CD4-positive, alpha-beta T cell treated with Interleukin-17A for 1 hour (primary cell): ENCODE measurements around the gene MRNIP.
"Not testable (repeated sequence)": the region's sequence is repeated elsewhere in the genome, so short reads cannot be mapped to it uniquely, and the experiment has no call there.

Experiments
- DNase-seq: peaks from one replicate; pipeline ENCODE4 v3.0.0-alpha.2; 2020

Gene MRNIP

GRCh38 chr5:179887802-179888201 is 29.2 kb upstream of the MRNIP start:
- no peak for DNase-seq

DNA sequence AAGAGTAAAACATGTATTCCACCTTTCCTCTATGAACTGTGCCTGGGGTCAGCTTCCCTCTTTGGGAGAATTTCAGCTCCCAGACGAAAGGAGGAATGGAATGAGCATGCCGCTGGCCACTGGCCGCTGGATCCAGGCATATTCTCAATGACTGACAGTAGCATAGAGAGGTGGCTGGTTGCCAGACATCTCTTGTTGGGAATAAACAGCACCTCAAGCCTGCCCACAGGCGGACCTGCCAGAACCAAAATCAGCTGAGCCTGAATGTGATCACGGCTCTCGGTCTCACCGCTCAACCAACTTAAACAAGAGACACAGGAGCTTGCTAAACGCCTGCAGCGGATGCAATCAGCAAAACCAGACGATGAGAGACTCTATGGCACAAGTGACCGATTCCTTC is 28.5 kb upstream of the MRNIP start:
- no peak for DNase-seq

GRCh38 chr5:179886190-179886911 is 27.7 kb upstream of the MRNIP start:
- DNase-seq, result no peak

DNA sequence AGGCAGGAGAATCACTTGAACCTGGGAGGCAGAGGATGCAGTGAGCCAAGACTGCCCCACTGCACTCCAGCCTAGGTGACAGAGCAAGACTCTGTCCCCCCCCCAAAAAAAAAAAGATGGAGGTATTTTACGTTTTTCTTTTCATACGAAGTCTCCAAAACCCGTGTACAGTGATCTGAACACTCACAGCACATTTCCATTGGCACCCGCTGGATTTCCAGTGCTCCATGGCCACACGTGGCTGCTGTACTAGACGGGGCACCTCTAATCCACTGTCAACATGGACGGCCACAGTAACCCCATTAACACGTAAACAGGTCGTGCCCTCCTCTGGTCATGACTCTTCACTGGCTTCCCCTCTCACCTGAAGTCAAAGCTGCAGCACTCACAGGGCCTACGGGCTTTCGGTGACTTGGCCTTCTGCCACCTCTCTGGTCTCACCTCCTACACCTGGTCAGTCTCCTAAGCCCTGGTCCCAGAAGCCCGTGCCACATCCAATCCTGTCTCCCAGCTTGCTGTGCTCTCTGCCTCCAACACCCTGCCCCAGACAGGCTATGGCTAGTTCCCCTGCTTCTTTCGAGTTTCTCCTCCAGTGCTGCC is 27.0 kb upstream of the MRNIP start:
- no peak for DNase-seq

- DNase-seq, result no peak
Measured at GRCh38 chr5:179883163-179883562, 24.5 kb upstream of the MRNIP start.

DNA sequence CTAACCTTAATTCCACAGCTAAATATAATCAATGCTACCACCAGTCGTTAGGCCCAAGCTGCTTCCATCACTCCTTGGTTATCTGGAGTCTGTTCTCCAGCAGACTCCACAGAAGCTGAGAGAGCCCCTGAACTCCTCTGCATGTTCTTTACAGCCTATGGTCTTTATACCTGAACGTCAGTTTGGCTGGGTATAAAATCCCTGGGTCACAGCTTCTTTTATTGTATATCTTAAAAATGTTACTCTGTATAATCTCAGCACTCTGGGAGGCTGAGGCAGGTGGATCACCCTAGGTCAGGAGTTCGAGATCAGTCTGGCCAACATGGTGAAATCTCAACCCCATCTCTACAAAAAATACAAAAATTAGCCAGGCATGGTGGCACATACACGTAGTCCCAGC is 23.7 kb upstream of the MRNIP start:
- DNase-seq, result no peak

DNA sequence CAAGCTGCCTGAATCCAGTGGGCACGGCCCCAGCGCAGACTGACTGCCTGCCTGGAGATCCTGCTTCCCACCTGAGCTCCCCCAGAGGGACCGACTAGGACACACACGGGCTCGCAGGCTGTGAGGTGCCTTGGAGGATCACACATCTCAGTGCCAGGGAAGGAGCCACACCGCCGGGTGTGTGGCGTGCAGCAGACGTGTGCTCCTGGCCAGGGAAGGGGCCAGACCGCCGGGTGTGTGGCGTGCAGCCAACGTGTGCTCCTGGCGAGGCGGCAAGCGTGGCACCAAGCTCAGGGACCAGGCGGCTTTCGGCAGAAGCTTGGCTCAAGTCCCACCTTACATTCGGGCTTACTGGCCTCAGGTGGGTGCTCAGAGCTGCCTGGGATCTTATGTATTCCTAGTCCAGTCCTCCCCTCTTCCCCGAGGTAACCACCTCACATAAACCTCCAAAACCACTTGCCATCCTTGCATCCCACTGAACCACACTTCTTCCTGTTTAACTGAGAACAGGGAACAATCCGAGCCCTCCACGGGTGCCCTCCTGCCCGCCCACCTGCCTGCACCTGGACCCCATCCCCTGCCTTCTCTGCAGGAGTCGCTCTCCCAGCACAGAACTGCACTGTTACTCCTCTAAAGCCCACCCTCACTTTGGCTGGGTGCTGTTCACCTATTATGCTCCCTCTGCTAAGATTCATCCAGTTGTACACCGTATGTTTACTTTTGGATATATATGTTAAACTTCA is 22.4 kb upstream of the MRNIP start:
- no peak for DNase-seq

DNA sequence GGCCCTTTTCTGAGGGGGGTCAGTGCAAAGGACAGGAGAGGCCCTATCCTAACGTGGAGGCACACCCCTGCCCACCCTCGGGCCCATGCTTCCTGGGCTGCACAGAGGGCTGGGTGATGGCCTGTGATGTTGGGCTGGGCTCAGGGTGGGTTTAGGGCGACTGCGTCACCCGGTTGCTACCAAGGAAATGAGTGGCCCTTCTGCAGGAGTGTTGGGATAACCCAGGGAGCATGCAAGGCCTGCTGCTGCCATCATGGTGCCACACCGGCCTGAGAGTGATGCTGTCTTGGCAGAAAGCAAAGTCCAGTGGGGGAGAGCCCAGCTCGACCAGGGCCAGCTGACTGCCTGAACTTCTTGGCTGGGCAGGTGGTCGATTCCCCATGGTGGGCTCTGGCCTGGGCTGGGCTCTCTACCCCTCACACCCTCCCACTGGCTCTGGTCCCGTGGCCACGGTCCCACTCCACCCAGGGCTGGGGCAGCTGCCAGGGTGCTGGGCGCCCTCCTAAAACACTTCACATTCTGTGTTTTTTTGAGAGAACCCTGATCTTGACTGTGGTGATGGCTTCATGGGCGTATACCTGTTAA is 21.5 kb upstream of the MRNIP start:
- DNase-seq, result no peak

- no peak for DNase-seq
Measured at GRCh38 chr5:179879690-179880010, 21.0 kb upstream of the MRNIP start.

GRCh38 chr5:179879003-179879689 is 20.5 kb upstream of the MRNIP start:
- no peak for DNase-seq

- DNase-seq, result no peak
Measured at GRCh38 chr5:179878222-179879002, 19.8 kb upstream of the MRNIP start.

DNA sequence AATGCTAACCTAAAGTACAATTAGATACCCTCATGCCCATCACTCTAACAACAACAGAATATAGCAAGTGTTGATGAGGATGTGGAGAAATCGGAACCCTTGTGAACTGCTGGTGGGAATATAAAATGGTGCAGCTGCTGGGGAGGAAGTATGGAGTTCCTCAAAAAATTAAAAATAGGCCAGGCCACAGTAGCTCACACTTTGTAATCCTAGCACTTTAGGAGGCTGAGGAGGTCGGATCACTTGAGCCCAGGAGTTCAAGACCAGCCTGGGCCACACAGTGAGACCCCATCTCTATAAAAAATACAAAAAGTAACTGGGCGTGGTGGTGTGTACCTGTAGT is 18.0 kb upstream of the MRNIP start:
- DNase-seq, result no peak

DNA sequence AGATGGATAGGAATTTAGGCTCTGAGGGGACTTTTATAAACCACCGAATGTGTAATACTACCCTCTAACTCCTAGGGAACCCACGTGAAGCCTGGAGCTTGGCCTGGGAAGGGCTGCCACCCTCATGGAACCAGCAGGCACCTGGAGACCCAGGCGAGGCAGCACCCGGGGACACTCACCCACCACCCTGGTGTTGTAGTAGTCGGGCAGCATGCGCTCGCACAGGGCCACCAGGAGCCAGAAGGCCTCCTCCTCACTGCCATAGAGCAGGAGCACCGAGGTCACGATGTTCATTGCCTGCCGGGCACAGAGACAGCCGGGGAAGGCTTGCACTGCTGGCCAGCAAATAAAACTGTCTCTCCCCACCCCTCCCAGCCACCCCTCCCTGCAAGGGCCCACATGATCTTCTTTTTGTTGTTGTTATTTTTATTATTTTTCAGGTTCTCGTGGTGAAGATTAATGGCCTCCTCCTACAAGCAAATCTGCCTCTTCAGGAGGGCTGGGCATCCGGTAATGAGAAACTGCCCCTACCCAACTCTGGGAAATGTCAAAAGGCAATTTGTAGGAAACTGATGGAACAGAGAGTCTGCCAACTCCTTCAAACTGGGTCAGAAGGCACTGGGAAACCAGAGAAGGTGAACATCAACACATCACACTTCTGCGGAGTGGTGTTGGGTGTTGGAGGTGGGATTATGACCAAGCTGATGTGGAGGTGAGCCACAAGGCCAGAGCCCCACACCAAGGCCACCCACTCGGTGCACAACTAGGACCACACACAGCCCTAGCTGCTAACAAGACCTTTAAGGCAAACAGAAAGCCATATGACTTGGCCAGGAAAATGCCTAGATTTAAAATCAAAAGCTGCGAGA is 17.4 kb upstream of the MRNIP start:
- DNase-seq, result no peak

GRCh38 chr5:179874536-179875292 is 16.1 kb upstream of the MRNIP start:
- DNase-seq, result no peak

DNA sequence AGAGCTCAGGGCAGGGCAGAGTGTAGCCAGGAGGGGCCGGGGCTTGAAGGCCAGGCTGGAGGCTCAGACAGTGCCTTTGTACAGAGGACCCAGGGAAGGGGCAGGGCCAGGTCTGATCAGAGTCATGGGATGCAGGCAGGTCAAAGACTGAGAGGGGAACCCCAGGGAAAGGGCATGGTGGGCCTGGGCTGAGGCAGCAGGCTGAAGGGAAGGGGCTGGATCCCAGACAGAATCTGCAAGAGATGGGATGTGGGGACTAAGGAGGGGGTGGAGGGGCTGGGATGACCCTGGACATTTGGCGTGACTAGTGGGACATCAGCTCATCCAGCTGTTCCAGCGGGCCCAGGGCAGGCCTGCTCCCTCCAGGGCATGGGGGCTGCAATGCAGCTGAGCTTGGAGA is 15.5 kb upstream of the MRNIP start:
- DNase-seq, result no peak

GRCh38 chr5:179873588-179874110 is 15.0 kb upstream of the MRNIP start:
- no peak for DNase-seq

DNA sequence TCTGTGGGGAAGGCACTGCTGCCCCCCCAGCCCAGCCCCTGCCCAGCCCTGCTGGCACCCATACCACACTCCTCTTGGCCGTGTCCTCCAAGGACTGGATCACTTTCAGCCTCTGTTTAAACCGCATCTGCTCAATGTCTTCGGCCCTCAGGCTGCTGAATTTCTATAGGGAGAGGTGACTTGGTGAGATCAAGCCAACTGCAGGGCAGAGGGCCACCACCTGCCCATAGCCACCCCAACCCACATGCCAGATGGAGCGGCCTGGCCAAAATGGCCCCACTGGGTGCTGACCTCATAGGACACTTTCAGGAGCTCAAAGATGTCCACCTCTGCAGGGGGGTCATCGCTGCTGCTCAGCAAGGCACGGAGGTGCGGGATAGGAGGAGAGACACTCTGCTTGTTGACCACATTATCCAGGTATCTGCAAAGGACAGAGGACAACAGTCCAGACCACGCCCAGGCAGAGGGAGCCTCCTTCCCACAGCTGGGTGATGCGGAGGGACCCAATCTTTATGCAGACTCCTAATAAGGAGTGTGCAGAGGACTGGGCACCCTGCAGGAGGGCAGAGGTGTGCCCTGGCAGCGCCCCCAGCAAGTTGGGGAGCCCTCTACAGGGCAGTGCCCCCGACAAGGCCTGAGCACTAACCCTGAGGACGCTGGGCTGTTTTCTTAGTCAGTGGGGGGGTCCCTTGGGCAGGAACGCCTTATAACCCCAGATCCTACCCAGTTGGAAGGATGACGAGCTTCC is 14.4 kb upstream of the MRNIP start:
- DNase-seq, result no peak

GRCh38 chr5:179872055-179872827 is 13.6 kb upstream of the MRNIP start:
- DNase-seq, result no peak

DNA sequence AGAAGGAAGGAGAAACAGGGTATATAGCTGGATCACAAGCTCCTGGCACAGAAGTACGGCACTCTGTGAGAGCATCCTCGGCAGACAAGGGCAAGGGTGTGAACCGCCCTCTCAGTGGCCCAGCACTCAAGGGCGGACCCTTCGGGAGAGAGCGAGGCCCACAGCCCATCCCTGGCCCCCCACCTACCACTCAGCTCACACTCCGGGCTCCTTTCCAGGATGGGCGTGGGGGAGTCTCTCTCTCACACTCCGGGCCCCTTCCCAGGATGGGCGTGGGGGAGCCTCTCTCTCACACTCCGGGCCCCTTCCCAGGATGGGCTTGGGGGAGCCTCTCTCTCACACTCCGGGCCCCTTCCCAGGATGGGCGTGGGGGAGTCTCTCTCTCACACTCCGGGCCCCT is 12.9 kb upstream of the MRNIP start:
- DNase-seq, result not testable (repeated sequence)
